Endodermal cell (in vitro differentiated cells): ENCODE measurements around the gene NOX5. TPM values are rescaled to one million over a fixed set of nuclear protein-coding genes. Genes with fewer than 3 reads are reported as not detected.

ENCODE experiments used
- DNase-seq: peaks from one replicate; pipeline ENCODE4 v3.0.0-alpha.2; 2017
- H3K27ac ChIP-seq: 2 replicates; pipeline ENCODE4 v1.5.1; 2013; ENCODE audit warnings: mild to moderate bottlenecking, low read depth, low read length, moderate library complexity
- H3K27me3 ChIP-seq: 2 replicates; pipeline ENCODE4 v1.6.1; 2013; ENCODE audit warnings: mild to moderate bottlenecking, low read length, moderate library complexity; ENCODE audit not compliant: insufficient read depth, control insufficient read depth, poor library complexity, severe bottlenecking
- H3K36me3 ChIP-seq: 2 replicates; pipeline ENCODE4 v1.7.0; 2013; ENCODE audit warnings: mild to moderate bottlenecking, low read length, moderate library complexity; ENCODE audit not compliant: control insufficient read depth, insufficient read depth
- H3K4me1 ChIP-seq: one replicate; pipeline ENCODE4 v1.7.0; 2013; ENCODE audit warnings: low read length; ENCODE audit not compliant: control insufficient read depth, insufficient read depth
- H3K4me3 ChIP-seq: 2 replicates; pipeline ENCODE4 v1.5.1; 2013; ENCODE audit warnings: mild to moderate bottlenecking, low read length, moderate library complexity
- H3K9ac ChIP-seq: 2 replicates; pipeline ENCODE4 v1.6.1; 2013; ENCODE audit warnings: mild to moderate bottlenecking, low read length, moderate library complexity; ENCODE audit not compliant: poor library complexity, severe bottlenecking; ENCODE audit errors: extremely low read depth
- H3K9me3 ChIP-seq: 2 replicates; pipeline ENCODE4 v1.6.1; 2013; ENCODE audit warnings: mild to moderate bottlenecking, low read length, moderate library complexity; ENCODE audit not compliant: control insufficient read depth
- H3K27ac Mint-ChIP-seq: 2 replicates; pipeline ENCODE4 v1.8.0; 2020; ENCODE audit warnings: mixed read lengths
- H3K27me3 Mint-ChIP-seq: 2 replicates; pipeline ENCODE4 v1.8.0; 2021; ENCODE audit warnings: mild to moderate bottlenecking, mixed read lengths; ENCODE audit not compliant: insufficient read depth
- H3K36me3 Mint-ChIP-seq: 2 replicates; pipeline ENCODE4 v1.8.0; 2020; ENCODE audit warnings: low read depth, mixed read lengths
- H3K4me1 Mint-ChIP-seq: 2 replicates; pipeline ENCODE4 v1.8.0; 2020; ENCODE audit warnings: mixed read lengths
- H3K4me3 Mint-ChIP-seq: 2 replicates; pipeline ENCODE4 v1.8.0; 2020; ENCODE audit warnings: mild to moderate bottlenecking, moderate library complexity, mixed read lengths
- H3K9me3 Mint-ChIP-seq: 2 replicates; pipeline ENCODE4 v1.8.0; 2020; ENCODE audit warnings: mild to moderate bottlenecking, mixed read lengths
- CTCF ChIP-seq: fragments of 200-600 bp; sonication (generic); conservative IDR thresholded peaks from 2 replicates; pipeline ENCODE4 v1.5.0; 2021; ENCODE audit warnings: antibody characterized with exemption, mild to moderate bottlenecking
- WGBS, 2 experiments: methylation state at CpG; one replicate each; pipeline versions ENCODE4 v1.1.5 to v1.1.7; 2013; ENCODE audit warnings: missing lambda C conversion rate in 2 of 2, mixed read lengths in 1 of 2; ENCODE audit not compliant: insufficient coverage in 1 of 2, insufficient read length in 1 of 2; 5-methylcytosine and 5-hydroxymethylcytosine counted together
- total RNA-seq, 2 donors: library from RNA; stranded (reverse); fragmentation: NEBNext Ultra II Directional in 1 of 2; extraction: Animal tissue kit (Norgen Biotek cat#: 25700) in 1 of 2; gene quantifications; 2 replicates in 1 of 2; 3 replicates in 1 of 2; pipeline ENCODE4 v1.2.1, GENCODE V29; 2021

NOX5 gene
- total RNA-seq, 2 donors from 2014 or later = not detected

GRCh38 chr15:68984586-68984985 is 29.9 kb upstream of the NOX5 start:
- H3K4me1 Mint-ChIP-seq = no peaks in the 10 kb centered on the region

GRCh38 chr15:68985361-68985891 is 29.1 kb upstream of the NOX5 start:
- Mint-ChIP-seq H3K36me3 (no peaks in the 10 kb centered on the region), H3K4me1 (peaks cover 1% of the 10 kb centered on the region), H3K9me3 (peaks cover 33% of the 10 kb centered on the region), H3K4me3 (no peak overlapping the region), H3K27me3 (peaks cover 5% of the 10 kb centered on the region), H3K27ac (no peak overlapping the region)
- Histone ChIP-seq H3K27me3 (no peaks in the 10 kb centered on the region), H3K4me3 (no peak overlapping the region), H3K36me3 (no peaks in the 10 kb centered on the region), H3K9ac (no peak overlapping the region), H3K27ac (no peak overlapping the region), H3K9me3 (peaks cover 9% of the 10 kb centered on the region), H3K4me1 (no peaks in the 10 kb centered on the region)
- WGBS, 2 experiments = 99% methylated on average over 5 of the region's 5 CpGs; no CpG with 5 or more reads in 1 of the 2 experiments
- no peak for DNase-seq
- TF ChIP-seq CTCF = no peak

More at GRCh38 chr15:68984586-68984985, 29.9 kb upstream of the NOX5 start:
- H3K27ac Mint-ChIP-seq = no peak overlapping the region
- Histone ChIP-seq H3K9me3 (peaks cover 7% of the 10 kb centered on the region), H3K4me3 (no peak overlapping the region), H3K27ac (no peak overlapping the region), H3K9ac (no peak overlapping the region), H3K27me3 (no peaks in the 10 kb centered on the region), H3K36me3 (no peaks in the 10 kb centered on the region), H3K4me1 (no peaks in the 10 kb centered on the region)
- no peak for DNase-seq
- WGBS, 2 experiments = 86% methylated on average over 3 of the region's 3 CpGs; no CpG with 5 or more reads in 1 of the 2 experiments
- no peak for TF ChIP-seq CTCF
- no peaks in the 10 kb centered on the region for H3K36me3 Mint-ChIP-seq
- H3K9me3 Mint-ChIP-seq = peaks cover 25% of the 10 kb centered on the region
- no peak overlapping the region for H3K4me3 Mint-ChIP-seq
- peaks cover 3% of the 10 kb centered on the region for H3K27me3 Mint-ChIP-seq

GRCh38 chr15:68986322-68986721 is 28.2 kb upstream of the NOX5 start:
- H3K27ac ChIP-seq = no peak overlapping the region
- no peak overlapping the region for H3K4me3 ChIP-seq
- H3K9me3 Mint-ChIP-seq = peaks cover 38% of the 10 kb centered on the region
- H3K9me3 ChIP-seq = peaks cover 16% of the 10 kb centered on the region
- H3K27me3 ChIP-seq = no peaks in the 10 kb centered on the region
- no peak for DNase-seq
- peaks cover 5% of the 10 kb centered on the region for H3K27me3 Mint-ChIP-seq
- H3K4me3 Mint-ChIP-seq = no peak overlapping the region
- no peak for TF ChIP-seq CTCF
- no peaks in the 10 kb centered on the region for H3K36me3 ChIP-seq
- 85 to 89% methylated on average over 4 to 5 of the region's 5 CpGs for WGBS, 2 experiments
- H3K27ac Mint-ChIP-seq = no peak overlapping the region
- no peak overlapping the region for H3K9ac ChIP-seq
- no peaks in the 10 kb centered on the region for H3K36me3 Mint-ChIP-seq
- no peaks in the 10 kb centered on the region for H3K4me1 ChIP-seq
- H3K4me1 Mint-ChIP-seq = peaks cover 9% of the 10 kb centered on the region
